ENCODE results near the gene SPATS2. TPM values are rescaled to one million over a fixed set of nuclear protein-coding genes. Genes with fewer than 3 reads are reported as not detected.

Gene SPATS2
- total RNA-seq, 1 donor from 2014 or later = 49.5 TPM

GRCh38 chr12:49336645-49337584 is 30.3 kb upstream of the SPATS2 start, which contains the start of gene C1QL4:
TSS of gene C1QL4 (minus strand) at chr12:49337188. CDS start at chr12:49336477, 711 bp downstream.
- Histone ChIP-seq H4K20me1 (ENCODE audit: low read depth) (peaks cover 4% of the 10 kb centered on the region), H3K4me3 (peak within 1 kb of the TSS; percentile 40), H3K27ac (no peak within 1 kb of the TSS), H3F3A (ENCODE audit: low read depth) (peaks cover 44% of the 10 kb centered on the region), H3K9me3 (ENCODE audit: low read depth) (no peaks in the 10 kb centered on the region), H2AFZ (replicated peaks) (peak within 1 kb of the TSS; percentile 58), H3K79me2 (ENCODE audit: low read depth) (no peaks in the 10 kb centered on the region), H3K9ac (no peak within 1 kb of the TSS), H3K27me3 (peaks cover 100% of the 10 kb centered on the region), H3K36me3 (no peaks in the 10 kb centered on the region), H3K4me1 (peaks cover 30% of the 10 kb centered on the region), H3K4me2 (peak within 1 kb of the TSS; percentile 86)
- Mint-ChIP-seq H3K27ac (no peak within 1 kb of the TSS), H3K4me3 (peak within 1 kb of the TSS; percentile 80), H3K27me3 (ENCODE audit: insufficient read depth, low read depth) (peaks cover 72% of the 10 kb centered on the region), H3K9me3 (peaks cover 6% of the 10 kb centered on the region), H3K4me1 (peaks cover 44% of the 10 kb centered on the region), H3K36me3 (peaks cover 5% of the 10 kb centered on the region)
- DNase-seq (ENCODE audit: low spot score) = peak; percentile 94
- TF ChIP-seq EZH2 (IDR thresholded peaks at IDR 0.05) (peak; percentile 94), EZH2phosphoT487 (IDR thresholded peaks at IDR 0.05) (peak; percentile 92), CTCF (IDR thresholded peaks at IDR 0.05) (peak; percentile 98)

- Mint-ChIP-seq H3K9me3 (peaks cover 8% of the 10 kb centered on the region), H3K4me1 (peaks cover 53% of the 10 kb centered on the region), H3K4me3 (peak overlapping the region; percentile 41), H3K36me3 (peaks cover 3% of the 10 kb centered on the region), H3K27ac (no peak overlapping the region), H3K27me3 (ENCODE audit: insufficient read depth, low read depth) (peaks cover 82% of the 10 kb centered on the region)
- Histone ChIP-seq H3K9me3 (ENCODE audit: low read depth) (no peaks in the 10 kb centered on the region), H2AFZ (replicated peaks) (no peak overlapping the region), H3K79me2 (ENCODE audit: low read depth) (no peaks in the 10 kb centered on the region), H3K27me3 (peaks cover 100% of the 10 kb centered on the region), H3K36me3 (no peaks in the 10 kb centered on the region), H3F3A (ENCODE audit: low read depth) (peaks cover 47% of the 10 kb centered on the region), H3K9ac (no peak overlapping the region), H4K20me1 (ENCODE audit: low read depth) (peaks cover 13% of the 10 kb centered on the region), H3K27ac (no peak overlapping the region), H3K4me3 (no peak overlapping the region), H3K4me1 (peaks cover 39% of the 10 kb centered on the region), H3K4me2 (no peak overlapping the region)
- no peak for DNase-seq (ENCODE audit: low spot score)
- TF ChIP-seq EZH2 (IDR thresholded peaks at IDR 0.05) (no peak), CTCF (IDR thresholded peaks at IDR 0.05) (no peak), EZH2phosphoT487 (IDR thresholded peaks at IDR 0.05) (no peak)
Measured at GRCh38 chr12:49338830-49339463, 28.3 kb upstream of the SPATS2 start.

GRCh38 chr12:49339464-49339861 is 27.8 kb upstream of the SPATS2 start:
- no peak for TF ChIP-seq EZH2phosphoT487 (IDR thresholded peaks at IDR 0.05)
- no peak for TF ChIP-seq EZH2 (IDR thresholded peaks at IDR 0.05)
- TF ChIP-seq CTCF (IDR thresholded peaks at IDR 0.05) = no peak
- Histone ChIP-seq H2AFZ (replicated peaks) (no peak overlapping the region), H3K9ac (no peak overlapping the region), H3K4me2 (no peak overlapping the region), H3K9me3 (ENCODE audit: low read depth) (no peaks in the 10 kb centered on the region), H3K27ac (no peak overlapping the region), H4K20me1 (ENCODE audit: low read depth) (peaks cover 16% of the 10 kb centered on the region), H3K36me3 (no peaks in the 10 kb centered on the region), H3K4me3 (no peak overlapping the region), H3K79me2 (ENCODE audit: low read depth) (no peaks in the 10 kb centered on the region), H3K27me3 (peaks cover 100% of the 10 kb centered on the region), H3K4me1 (peaks cover 39% of the 10 kb centered on the region), H3F3A (ENCODE audit: low read depth) (peaks cover 52% of the 10 kb centered on the region)
- H3K4me1 Mint-ChIP-seq = peaks cover 56% of the 10 kb centered on the region
- H3K27ac Mint-ChIP-seq = no peak overlapping the region
- H3K27me3 Mint-ChIP-seq (ENCODE audit: insufficient read depth, low read depth) = peaks cover 84% of the 10 kb centered on the region
- peak; percentile 45 for DNase-seq (ENCODE audit: low spot score)
- H3K4me3 Mint-ChIP-seq = peak overlapping the region; percentile 6
- H3K9me3 Mint-ChIP-seq = peaks cover 7% of the 10 kb centered on the region
- peaks cover 3% of the 10 kb centered on the region for H3K36me3 Mint-ChIP-seq
